HepG2 (cell line): ENCODE results near the gene TGM6. TPM values are rescaled to one million over a fixed set of nuclear protein-coding genes. Genes with fewer than 3 reads are reported as not detected.

Experiments used
- PAF1 ChIP-seq: IDR thresholded peaks from 2 replicates; pipeline ENCODE4 v1.6.1; 2016; ENCODE audit warnings: missing genetic modification reagents, missing compliant biosample characterization
- PHF5A ChIP-seq: IDR thresholded peaks from one replicate; pipeline ENCODE4 v1.6.1; 2018; ENCODE audit warnings: low read depth, missing genetic modification reagents; ENCODE audit not compliant: unreplicated experiment
- RNF2 ChIP-seq: fragments of 450-650 bp; conservative IDR thresholded peaks from 2 replicates; pipeline ENCODE4 v1.6.1; 2016; ENCODE audit warnings: low read depth
- SNAI1 ChIP-seq: sonication (generic); formaldehyde crosslinking; IDR thresholded peaks from 2 replicates; pipeline ENCODE4 v1.5.0; 2020; ENCODE audit warnings: mild to moderate bottlenecking, missing genetic modification reagents, borderline replicate concordance
- ZBTB1 ChIP-seq: sonication (generic); formaldehyde crosslinking; IDR thresholded peaks from 2 replicates; pipeline ENCODE4 v1.4.0; 2020; ENCODE audit warnings: missing genetic modification reagents, borderline replicate concordance
- ZC3H13 ChIP-seq: sonication (generic); formaldehyde crosslinking; IDR thresholded peaks from 2 replicates; pipeline ENCODE4 v1.8.1; 2023; ENCODE audit warnings: mild to moderate bottlenecking, missing genetic modification reagents, moderate library complexity
- ZNF292 ChIP-seq: sonication (generic); formaldehyde crosslinking; IDR thresholded peaks from 2 replicates; pipeline ENCODE4 v1.8.1; 2022; ENCODE audit warnings: mild to moderate bottlenecking, low read depth, missing genetic modification reagents, borderline replicate concordance
- ZNF543 ChIP-seq: sonication (generic); formaldehyde crosslinking; IDR thresholded peaks from 2 replicates; pipeline ENCODE4 v1.4.0; 2020; ENCODE audit warnings: mild to moderate bottlenecking, missing genetic modification reagents
- ZNF564 ChIP-seq: sonication (generic); formaldehyde crosslinking; IDR thresholded peaks from 2 replicates; pipeline ENCODE4 v1.8.1; 2023; ENCODE audit warnings: mild to moderate bottlenecking, missing genetic modification reagents
- ZNF614 ChIP-seq: IDR thresholded peaks from 2 replicates; pipeline ENCODE4 v1.6.1; 2018; ENCODE audit warnings: missing biosample characterization, missing genetic modification reagents, inconsistent platforms, borderline replicate concordance
- polyA plus RNA-seq, 8 experiments: library from polyadenylated mRNA; depleted of rRNA in 3 of 8; stranded (reverse) in 7 of 8; unstranded in 1 of 8; fragments of >200 nt; fragmentation: Illumina TruSeq in 4 of 8; extraction: Trizol in 4 of 8; gene quantifications; 2 replicates each; pipeline versions ENCODE4 v1.2.1 to v1.2.3, GENCODE V29; 2011 to 2016; ENCODE audit warnings: low read depth in 4 of 8, missing spikeins in 1 of 8, mixed read lengths in 1 of 8; ENCODE audit not compliant: insufficient read depth in 1 of 8
- total RNA-seq, 5 experiments: library from RNA; depleted of rRNA; stranded (reverse); fragments of >200 nt; fragmentation: Illumina TruSeq; extraction: Trizol; gene quantifications; 2 replicates each; pipeline ENCODE4 v1.2.3, GENCODE V29; 2016; ENCODE audit warnings: low read depth in 1 of 5
- TF ChIP-seq, protein P1 (sequence below): IDR thresholded peaks from 2 replicates; pipeline ENCODE4 v1.6.1; 2012; ENCODE audit warnings: inconsistent platforms
- TF ChIP-seq, protein P2 (sequence below): sonication (generic); formaldehyde crosslinking; conservative IDR thresholded peaks from 2 replicates; pipeline ENCODE4 v1.4.0; 2020; ENCODE audit warnings: missing genetic modification reagents

The TGM6 gene
- total and polyA plus RNA-seq, 2 of the 13 experiments (the other 11 are each of a cell fraction or from before 2014, with no cell fraction given) = not detected

DNA sequence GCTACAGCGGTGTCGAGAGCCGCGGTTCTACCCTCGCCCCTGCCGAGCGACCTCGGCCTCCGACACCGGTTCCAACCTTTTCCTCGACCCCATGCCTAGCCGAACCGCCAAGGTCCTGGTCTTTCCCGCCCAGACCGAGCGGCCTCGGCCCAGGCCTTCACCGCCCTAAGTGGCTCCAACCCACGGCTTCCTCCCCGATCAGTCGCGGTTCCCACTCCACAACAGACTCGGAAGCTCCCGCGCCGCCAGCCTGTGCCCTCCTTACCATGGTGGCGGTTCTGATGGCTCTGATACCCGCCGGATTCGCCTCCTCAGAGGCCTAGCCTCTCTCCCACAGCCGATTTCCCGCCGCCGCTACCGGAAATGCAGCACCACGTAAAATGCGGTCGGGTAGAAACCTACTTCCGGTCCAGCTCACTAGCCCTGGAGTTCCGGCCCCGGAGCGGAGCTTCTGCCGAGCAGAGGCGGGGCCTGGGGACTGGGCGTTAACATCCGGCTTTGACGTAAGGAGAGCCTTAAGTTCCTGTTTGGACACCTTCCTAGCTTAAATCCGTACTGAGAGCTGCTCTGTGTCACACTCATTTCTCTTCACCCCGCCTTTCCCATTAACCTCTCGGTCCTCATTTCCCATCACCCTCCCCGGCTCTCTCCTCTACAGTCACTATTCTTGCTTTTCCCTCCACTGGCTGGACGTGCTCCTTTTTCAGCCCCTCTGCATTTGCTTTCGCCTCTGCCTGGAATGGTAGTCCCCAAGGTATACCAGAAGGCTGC is 89.9 kb downstream of the TGM6 start, which contains the start of gene SNRPB (continued):
- TF ChIP-seq ZNF292 = no peak; the same call in 1 of the 2 replicates
- TF ChIP-seq SNAI1 (CRISPR knock-in tag) = peak; percentile 61
- TF ChIP-seq ZNF543 (CRISPR knock-in tag) = peak; percentile 99
- TF ChIP-seq PHF5A (CRISPR knock-in tag) = peak; percentile 100
- TF ChIP-seq ZNF564 (CRISPR knock-in tag) = peak; percentile 97
- TF ChIP-seq PAF1 (CRISPR knock-in tag) = peak; percentile 67; the same call in 1 of the 2 replicates
- peak; percentile 99 for TF ChIP-seq ZNF614 (CRISPR knock-in tag)
- TF ChIP-seq, protein P1, sequence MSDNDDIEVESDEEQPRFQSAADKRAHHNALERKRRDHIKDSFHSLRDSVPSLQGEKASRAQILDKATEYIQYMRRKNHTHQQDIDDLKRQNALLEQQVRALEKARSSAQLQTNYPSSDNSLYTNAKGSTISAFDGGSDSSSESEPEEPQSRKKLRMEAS = peak; percentile 99
- TF ChIP-seq ZC3H13 (CRISPR knock-in tag) = peak; percentile 99
- TF ChIP-seq RNF2 = peak; percentile 99
- TF ChIP-seq, protein P2, sequence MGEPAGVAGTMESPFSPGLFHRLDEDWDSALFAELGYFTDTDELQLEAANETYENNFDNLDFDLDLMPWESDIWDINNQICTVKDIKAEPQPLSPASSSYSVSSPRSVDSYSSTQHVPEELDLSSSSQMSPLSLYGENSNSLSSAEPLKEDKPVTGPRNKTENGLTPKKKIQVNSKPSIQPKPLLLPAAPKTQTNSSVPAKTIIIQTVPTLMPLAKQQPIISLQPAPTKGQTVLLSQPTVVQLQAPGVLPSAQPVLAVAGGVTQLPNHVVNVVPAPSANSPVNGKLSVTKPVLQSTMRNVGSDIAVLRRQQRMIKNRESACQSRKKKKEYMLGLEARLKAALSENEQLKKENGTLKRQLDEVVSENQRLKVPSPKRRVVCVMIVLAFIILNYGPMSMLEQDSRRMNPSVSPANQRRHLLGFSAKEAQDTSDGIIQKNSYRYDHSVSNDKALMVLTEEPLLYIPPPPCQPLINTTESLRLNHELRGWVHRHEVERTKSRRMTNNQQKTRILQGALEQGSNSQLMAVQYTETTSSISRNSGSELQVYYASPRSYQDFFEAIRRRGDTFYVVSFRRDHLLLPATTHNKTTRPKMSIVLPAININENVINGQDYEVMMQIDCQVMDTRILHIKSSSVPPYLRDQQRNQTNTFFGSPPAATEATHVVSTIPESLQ (CRISPR knock-in tag) = peak; percentile 96
- TF ChIP-seq ZBTB1 (CRISPR knock-in tag) = no peak
